Activated naive CD4-positive, alpha-beta T cell treated with anti-CD3 and anti-CD28 coated beads, Interleukin-2, amount 50 U/mL, for 24 hours (primary cell): ENCODE results near the gene ENPP7.

Experiments used
- H3K27ac Mint-ChIP-seq: one replicate; pipeline ENCODE4 v1.8.0; 2021; ENCODE audit warnings: mild to moderate bottlenecking, mixed read lengths
- H3K27me3 Mint-ChIP-seq: one replicate; pipeline ENCODE4 v1.8.0; 2021; ENCODE audit warnings: mixed read lengths
- H3K36me3 Mint-ChIP-seq: one replicate; pipeline ENCODE4 v1.8.0; 2021; ENCODE audit warnings: mixed read lengths
- H3K4me1 Mint-ChIP-seq: one replicate; pipeline ENCODE4 v1.8.0; 2021; ENCODE audit warnings: mixed read lengths
- H3K4me3 Mint-ChIP-seq: one replicate; pipeline ENCODE4 v1.8.0; 2021; ENCODE audit warnings: mild to moderate bottlenecking, mixed read lengths
- H3K9me3 Mint-ChIP-seq: one replicate; pipeline ENCODE4 v1.8.0; 2021; ENCODE audit warnings: mixed read lengths

ENPP7 gene

DNA sequence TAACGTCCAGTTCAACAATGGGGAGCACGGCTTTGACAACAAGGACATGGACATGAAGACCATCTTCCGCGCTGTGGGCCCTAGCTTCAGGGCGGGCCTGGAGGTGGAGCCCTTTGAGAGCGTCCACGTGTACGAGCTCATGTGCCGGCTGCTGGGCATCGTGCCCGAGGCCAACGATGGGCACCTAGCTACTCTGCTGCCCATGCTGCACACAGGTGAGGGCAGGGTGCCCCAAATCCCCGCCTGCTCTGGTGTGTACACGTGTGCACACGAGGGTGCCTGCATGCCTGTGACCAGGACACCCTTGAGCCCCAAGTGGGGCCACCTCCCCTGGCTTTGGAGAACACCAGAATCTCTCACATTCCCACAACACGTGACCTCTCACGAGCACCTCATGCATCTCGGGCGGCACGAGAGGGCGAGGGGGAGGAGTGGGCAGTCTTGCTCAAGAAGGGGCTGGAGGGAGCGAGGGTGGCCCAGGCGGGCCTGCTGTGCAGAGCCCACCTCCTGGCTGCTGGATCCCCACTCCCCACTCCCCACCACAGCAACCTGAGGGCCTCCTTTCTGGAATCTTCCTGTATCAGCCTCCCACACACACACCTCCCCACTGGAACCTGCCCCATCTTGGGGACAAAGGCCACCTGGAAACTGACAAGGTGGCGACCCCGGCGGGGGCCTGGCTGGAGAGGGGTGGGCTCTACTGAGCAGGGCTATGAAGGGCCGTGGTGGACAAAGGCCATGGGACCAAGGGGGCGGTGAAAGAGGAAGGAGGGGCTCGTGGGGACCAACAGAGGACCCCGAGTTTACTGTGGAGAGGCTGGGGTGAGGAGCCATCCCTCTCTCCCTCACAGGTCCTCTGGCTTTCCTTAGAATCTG lies 6.5 kb downstream of the ENPP7 start:
- Mint-ChIP-seq H3K4me1 (no peaks in the 10 kb centered on the region), H3K4me3 (no peak overlapping the region), H3K36me3 (no peaks in the 10 kb centered on the region), H3K27me3 (peaks cover 18% of the 10 kb centered on the region), H3K9me3 (no peaks in the 10 kb centered on the region), H3K27ac (no peak overlapping the region)

DNA sequence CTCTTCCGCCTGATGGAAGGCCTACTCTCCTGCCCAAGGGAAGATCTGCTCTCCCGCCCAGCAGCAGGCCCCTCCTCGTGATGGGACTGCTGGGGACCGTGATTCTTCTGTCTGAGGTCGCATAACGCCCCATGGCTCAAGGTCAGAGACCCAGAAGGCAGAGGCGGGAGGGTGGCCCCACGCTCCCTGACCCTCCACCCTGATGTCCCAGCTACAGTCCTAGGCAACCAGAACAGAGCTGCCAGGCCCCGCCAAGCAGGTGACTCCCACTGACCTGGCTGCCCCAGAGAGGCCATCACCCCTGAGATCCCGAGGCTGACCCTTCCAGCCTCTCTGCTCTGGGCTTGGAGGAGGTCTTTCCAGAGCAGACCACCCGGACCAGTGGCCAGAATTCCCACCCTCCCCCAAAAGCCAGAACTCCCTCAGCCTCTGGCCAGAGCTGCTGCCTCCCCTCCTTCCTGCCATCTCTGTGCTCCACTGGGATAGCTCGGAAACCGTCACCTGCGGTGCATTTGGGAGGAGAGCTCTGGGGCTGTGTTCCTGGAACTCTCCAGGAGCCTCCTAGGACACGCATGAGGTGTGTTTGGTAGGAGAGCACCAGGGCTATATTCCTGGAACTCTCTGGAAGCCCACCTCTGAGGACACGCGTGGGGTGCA lies 7.3 kb downstream of the ENPP7 start:
- no peaks in the 10 kb centered on the region for H3K36me3 Mint-ChIP-seq
- H3K27me3 Mint-ChIP-seq = peaks cover 18% of the 10 kb centered on the region
- no peak overlapping the region for H3K4me3 Mint-ChIP-seq
- H3K4me1 Mint-ChIP-seq = no peaks in the 10 kb centered on the region
- no peak overlapping the region for H3K27ac Mint-ChIP-seq
- H3K9me3 Mint-ChIP-seq = no peaks in the 10 kb centered on the region

DNA sequence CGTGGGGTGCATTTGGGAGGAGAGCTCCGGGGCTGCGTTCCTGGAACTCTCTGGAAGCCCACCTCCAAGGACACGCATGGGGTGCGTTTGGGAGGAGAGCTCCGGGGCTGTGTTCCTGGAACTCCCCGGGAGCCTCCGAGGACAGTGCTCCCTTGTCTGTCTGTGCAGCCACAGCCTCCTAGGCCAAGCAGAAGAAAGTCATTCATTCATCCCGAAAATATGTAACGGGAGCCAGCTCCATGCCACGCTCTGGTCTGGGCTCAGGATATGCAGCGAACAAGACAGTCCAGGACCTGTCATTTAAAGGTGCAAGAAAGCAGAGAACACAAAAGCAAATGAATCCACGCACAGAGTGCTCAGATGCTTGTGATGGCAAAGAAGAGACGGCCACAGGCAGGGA lies 7.9 kb downstream of the ENPP7 start:
- Mint-ChIP-seq H3K4me1 (no peaks in the 10 kb centered on the region), H3K4me3 (no peak overlapping the region), H3K36me3 (no peaks in the 10 kb centered on the region), H3K9me3 (no peaks in the 10 kb centered on the region), H3K27me3 (peaks cover 19% of the 10 kb centered on the region), H3K27ac (no peak overlapping the region)

DNA sequence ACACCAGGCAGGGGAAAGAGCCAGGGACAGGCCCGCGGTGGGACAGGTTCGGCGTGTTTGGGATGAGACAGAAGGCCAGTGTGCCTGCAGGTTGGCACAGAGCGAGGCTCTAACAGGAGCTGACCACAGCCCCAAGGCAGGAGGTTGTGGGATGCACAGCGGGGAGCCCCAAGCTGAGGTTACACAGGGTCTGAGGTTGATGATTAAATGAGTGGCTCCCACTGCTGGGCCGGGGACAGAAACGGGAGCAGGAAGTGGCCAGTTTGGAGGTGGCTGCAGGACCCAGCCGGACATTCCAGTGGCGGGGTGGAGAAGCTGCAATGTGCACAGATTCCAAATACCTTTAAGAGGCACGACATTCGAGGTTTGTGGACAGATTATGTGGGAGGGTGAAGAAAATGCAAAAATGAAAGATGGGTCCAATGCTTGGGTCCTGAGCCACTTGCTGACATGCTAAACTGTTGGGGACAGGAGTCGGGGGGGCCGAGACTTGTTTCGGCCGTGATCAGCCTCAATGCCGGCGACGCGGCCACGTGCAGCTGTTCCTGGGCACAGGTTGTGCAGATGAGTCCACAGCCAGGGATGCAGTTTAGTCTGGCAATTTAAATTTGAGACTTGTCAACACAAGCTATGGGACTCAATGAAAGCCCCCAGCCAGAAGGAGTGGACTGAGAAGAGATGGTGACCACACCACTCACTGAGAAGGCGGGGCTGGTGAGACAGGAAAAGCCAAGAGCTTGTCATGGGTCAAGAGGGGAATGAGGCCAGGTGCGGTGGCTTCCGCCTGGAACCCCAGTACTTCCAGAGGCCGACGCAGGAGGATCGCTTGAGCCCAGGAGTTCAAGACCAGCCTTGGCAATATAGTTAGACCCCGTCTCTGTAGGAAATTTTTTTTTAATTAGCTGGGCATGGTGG lies 8.7 kb downstream of the ENPP7 start:
- no peak overlapping the region for H3K4me3 Mint-ChIP-seq
- H3K36me3 Mint-ChIP-seq = no peaks in the 10 kb centered on the region
- no peaks in the 10 kb centered on the region for H3K4me1 Mint-ChIP-seq
- H3K27me3 Mint-ChIP-seq = peaks cover 19% of the 10 kb centered on the region
- H3K9me3 Mint-ChIP-seq = no peaks in the 10 kb centered on the region
- no peak overlapping the region for H3K27ac Mint-ChIP-seq

DNA sequence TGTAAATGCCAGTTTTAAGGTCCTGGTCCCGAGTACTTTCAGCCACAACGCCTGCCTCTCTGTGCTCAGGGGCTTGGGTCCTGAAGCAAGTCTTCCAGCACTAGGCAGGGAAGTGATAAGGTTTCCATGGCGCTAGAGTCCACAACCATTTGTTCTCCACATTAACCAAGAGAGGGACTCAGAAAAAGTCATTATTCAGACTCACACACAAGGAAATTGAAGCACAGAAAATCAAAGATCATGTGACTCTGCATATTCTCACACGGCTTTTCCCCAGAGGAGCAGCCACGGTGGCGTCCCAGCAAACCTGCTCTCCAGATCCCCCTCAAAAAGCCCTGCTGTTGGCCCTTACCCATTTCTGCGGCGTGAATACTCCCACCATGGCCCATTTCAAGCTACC lies 9.7 kb downstream of the ENPP7 start:
- peaks cover 19% of the 10 kb centered on the region for H3K27me3 Mint-ChIP-seq
- no peaks in the 10 kb centered on the region for H3K36me3 Mint-ChIP-seq
- H3K4me3 Mint-ChIP-seq = no peak overlapping the region
- no peaks in the 10 kb centered on the region for H3K9me3 Mint-ChIP-seq
- H3K4me1 Mint-ChIP-seq = peaks cover 5% of the 10 kb centered on the region
- H3K27ac Mint-ChIP-seq = peak overlapping the region; percentile 51

DNA sequence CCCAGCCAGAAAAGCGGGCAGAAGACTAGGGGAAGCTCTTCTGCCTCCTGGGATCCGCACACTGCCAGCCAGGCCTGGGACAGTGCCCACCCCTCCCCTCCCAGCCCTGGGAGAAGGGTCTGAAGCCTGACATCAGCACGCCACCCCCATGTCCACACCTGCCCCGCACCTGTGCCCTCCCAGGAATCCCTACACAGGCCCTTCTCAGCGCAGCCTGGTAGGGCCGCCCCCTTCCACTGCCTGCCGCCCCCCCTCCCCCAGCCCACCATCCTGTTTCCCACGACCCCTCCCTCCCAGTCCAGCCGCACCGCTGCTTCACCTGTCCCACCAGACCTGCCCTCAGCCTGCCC lies 10.6 kb downstream of the ENPP7 start:
- Mint-ChIP-seq H3K4me3 (no peak overlapping the region), H3K4me1 (peaks cover 12% of the 10 kb centered on the region), H3K27me3 (peaks cover 21% of the 10 kb centered on the region), H3K36me3 (no peaks in the 10 kb centered on the region), H3K9me3 (no peaks in the 10 kb centered on the region), H3K27ac (no peak overlapping the region)

DNA sequence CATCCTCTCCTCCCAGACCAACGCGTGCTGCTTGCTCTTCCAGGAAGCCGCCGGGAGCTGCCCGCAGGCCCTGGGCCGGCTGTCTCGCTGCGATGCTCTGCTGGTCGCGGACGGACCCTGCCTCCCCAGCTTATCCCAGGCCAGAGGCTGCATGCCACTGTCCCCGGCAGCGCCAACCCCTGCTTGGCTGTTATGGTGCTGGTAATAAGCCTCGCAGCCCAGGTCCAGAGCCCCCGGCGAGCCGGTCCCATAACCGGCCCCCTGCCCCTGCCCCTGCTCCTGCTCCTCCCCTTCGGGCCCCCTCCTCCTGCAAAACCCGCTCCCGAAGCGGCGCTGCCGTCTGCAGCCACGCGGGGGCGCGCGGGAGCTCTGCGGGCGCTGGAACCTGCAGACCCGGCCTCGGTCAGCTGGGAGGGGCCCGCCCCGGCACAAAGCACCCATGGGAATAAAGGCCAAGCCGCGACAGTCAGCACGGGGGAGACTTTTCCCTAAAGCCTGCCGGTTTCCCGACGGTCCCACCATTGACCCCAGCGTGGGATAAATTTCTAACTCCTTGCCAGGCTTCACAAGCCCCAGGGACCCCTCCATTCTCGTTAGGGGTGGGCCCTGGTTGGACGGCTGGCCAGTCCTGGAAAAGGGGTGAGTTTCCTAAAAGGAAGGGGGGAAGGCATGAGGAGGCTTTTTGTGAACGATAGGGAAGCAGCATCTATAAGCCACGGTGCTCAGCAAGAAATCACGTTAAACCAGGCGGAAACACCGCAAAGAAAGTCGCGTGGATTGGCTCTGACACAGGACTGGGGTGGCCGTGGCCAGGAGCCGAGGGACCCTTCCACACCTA lies 11.2 kb downstream of the ENPP7 start:
- Mint-ChIP-seq H3K27me3 (peaks cover 22% of the 10 kb centered on the region), H3K9me3 (no peaks in the 10 kb centered on the region), H3K27ac (no peak overlapping the region), H3K4me3 (no peak overlapping the region), H3K4me1 (peaks cover 15% of the 10 kb centered on the region), H3K36me3 (no peaks in the 10 kb centered on the region)

DNA sequence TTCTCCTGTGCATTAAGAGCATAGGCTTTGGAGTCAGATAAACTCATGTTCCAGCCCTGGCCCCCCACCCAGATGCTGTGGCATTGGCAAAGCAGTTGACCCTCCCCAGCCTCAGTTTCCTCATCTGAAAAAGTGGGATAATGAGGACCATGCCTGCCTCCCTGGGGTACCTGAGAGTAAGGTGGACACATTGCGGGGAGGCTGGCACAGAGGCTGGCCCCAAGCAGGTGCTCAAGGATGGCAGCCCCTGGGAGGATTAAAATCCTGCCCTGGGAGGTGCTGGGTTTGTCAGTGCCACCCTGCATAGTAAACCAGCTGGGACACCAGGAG lies 11.8 kb downstream of the ENPP7 start:
- no peaks in the 10 kb centered on the region for H3K36me3 Mint-ChIP-seq
- no peak overlapping the region for H3K4me3 Mint-ChIP-seq
- H3K27me3 Mint-ChIP-seq = peaks cover 24% of the 10 kb centered on the region
- H3K27ac Mint-ChIP-seq = no peak overlapping the region
- no peaks in the 10 kb centered on the region for H3K9me3 Mint-ChIP-seq
- H3K4me1 Mint-ChIP-seq = peaks cover 19% of the 10 kb centered on the region

DNA sequence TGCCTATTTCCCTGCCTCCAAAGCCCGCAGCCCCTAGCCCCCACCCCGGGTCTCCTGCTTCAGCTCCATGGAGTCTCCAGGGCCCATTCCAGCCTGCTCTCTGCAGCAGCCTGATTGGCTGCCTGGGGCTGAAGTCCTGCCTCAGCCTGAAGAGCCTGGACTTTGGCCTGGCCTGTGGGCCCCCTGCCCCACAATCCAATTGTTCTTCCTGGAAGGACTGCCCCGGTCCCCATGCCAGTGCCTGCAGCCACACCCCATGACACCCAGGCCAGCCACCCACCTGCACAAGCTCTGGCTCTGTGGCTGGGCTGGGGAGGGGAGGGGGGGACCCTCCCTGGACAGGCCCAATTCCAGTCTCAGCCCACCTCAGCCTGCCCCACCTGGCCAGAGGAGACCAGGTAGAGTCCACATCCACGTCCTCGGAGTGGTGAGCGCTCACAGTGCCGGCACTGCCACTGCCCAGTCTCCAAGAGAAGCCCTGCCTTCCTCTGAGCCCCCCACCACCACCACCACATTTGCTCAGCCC lies 12.3 kb downstream of the ENPP7 start:
- Mint-ChIP-seq H3K9me3 (no peaks in the 10 kb centered on the region), H3K27me3 (peaks cover 27% of the 10 kb centered on the region), H3K36me3 (no peaks in the 10 kb centered on the region), H3K27ac (no peak overlapping the region), H3K4me3 (no peak overlapping the region), H3K4me1 (peaks cover 23% of the 10 kb centered on the region)

DNA sequence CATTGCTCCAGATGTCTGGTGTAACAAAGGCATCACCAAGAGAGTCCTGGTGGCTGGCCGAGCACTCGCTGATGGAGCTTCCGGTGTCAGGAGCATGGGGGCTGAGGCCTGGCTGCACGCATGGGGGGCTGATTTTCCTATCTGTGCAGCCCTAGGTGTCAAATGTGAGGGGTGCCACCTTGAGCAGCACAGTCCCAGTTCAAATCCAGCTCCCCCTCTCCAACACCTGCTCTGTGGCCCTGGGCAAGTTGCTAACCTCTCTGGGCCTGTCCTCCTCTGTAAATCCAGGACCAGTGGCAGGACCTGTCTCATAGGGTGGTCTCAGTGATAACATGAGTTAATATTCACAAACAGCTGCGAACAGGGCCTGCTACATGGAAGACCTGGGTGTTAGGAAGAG lies 12.9 kb downstream of the ENPP7 start:
- Mint-ChIP-seq H3K4me1 (peaks cover 23% of the 10 kb centered on the region), H3K27ac (no peak overlapping the region), H3K27me3 (peaks cover 28% of the 10 kb centered on the region)

DNA sequence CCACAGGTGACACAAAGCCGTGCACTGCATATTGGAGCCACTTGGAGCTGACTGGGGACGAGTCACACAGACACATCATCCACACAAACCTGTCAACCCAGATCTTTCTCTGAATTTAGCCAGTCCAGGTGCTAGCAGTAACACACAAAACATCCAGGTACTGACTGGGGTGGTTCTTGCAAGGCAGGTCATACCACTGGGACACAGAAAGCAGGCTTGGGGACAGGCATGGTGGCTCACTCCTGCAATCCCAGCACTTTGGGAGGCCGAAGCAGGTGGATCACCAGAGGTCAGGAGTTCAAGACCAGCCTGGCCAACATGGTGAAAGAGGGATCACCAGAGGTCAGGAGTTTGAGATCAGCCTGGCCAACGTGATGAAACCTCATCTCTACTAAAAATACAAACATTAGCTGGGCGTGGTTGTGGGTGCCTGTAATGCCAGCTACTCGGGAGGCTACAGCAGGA lies 14.9 kb downstream of the ENPP7 start:
- H3K27ac Mint-ChIP-seq = peak overlapping the region; percentile 13
- H3K36me3 Mint-ChIP-seq = no peaks in the 10 kb centered on the region
- H3K4me1 Mint-ChIP-seq = peaks cover 23% of the 10 kb centered on the region
- no peak overlapping the region for H3K4me3 Mint-ChIP-seq
- H3K9me3 Mint-ChIP-seq = no peaks in the 10 kb centered on the region
- peaks cover 18% of the 10 kb centered on the region for H3K27me3 Mint-ChIP-seq

More for the DNA sequence above, 12.9 kb downstream of the ENPP7 start:
- Mint-ChIP-seq H3K9me3 (no peaks in the 10 kb centered on the region), H3K36me3 (no peaks in the 10 kb centered on the region), H3K4me3 (no peak overlapping the region)

DNA sequence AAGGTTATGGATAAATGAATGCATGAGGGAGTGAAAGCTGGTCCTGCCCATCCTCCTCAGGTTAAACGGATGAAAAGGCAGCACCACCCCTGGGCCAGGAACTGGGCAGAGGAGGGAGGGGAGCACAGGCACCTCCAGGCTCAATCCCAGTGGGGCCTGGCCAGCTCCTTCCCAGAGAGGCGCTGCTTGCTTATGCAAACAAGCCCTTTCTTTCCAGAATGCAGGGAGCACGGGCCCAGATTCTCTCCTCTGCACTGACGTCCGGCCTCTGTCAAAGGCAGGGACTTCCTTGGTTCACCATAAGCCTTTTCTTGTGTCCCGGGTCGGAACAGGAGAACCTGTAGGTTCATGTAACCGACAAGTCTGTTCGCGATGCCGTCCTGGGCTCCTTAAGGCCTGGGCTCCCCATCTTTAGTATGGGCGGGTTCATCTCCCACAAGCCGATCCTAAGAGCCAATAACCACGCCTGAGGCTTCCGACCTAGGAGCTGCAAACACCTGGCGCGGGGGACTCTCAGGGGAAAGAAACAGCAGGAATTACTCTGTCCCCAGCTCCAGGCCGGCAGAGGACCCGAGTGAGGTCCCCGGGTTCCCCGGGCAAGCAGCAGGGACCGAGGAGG lies 16.3 kb downstream of the ENPP7 start:
- H3K4me3 Mint-ChIP-seq = peak overlapping the region; percentile 52
- peaks cover 23% of the 10 kb centered on the region for H3K4me1 Mint-ChIP-seq
- no peaks in the 10 kb centered on the region for H3K9me3 Mint-ChIP-seq
- H3K27me3 Mint-ChIP-seq = peaks cover 27% of the 10 kb centered on the region
- H3K36me3 Mint-ChIP-seq = no peaks in the 10 kb centered on the region
- no peak overlapping the region for H3K27ac Mint-ChIP-seq

DNA sequence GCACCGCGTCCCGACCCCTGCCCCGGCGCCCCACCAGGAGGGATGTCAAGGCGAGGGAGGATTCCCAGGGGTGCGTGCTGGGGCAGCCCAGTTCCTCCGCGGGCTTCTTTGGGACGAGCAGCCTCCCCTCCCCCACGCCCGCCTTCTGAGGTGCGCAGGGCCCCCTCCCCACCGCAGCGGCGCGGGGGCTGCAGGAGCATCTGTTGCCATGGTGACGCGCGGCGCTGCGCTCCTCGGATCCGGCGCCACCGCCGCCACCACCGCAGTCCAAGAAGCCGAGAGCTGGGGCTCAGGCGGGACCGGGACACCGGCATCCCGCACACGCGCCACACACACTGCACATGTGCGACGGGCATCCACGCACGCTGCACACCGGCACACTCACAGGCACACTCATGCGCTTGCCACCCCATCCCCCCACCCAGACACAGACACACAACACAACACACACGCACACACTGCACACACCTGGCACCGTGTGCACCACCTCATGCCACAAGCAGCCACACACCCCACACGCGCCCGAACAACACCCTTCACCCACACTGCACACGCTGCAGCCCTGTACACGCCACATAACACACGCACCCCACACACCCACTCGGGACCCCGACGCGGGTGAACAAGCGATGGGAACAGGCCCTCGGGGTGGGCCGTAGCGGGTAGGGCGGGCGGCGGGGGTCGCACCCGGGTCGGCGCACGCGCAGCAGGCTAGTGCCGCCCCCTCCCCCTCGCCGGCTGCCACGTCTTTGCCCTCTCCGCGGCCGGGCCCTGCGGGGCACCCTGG lies 17.0 kb downstream of the ENPP7 start:
- no peak overlapping the region for H3K27ac Mint-ChIP-seq
- H3K9me3 Mint-ChIP-seq = no peaks in the 10 kb centered on the region
- H3K36me3 Mint-ChIP-seq = no peaks in the 10 kb centered on the region
- peaks cover 23% of the 10 kb centered on the region for H3K4me1 Mint-ChIP-seq
- H3K4me3 Mint-ChIP-seq = peak overlapping the region; percentile 58
- peaks cover 27% of the 10 kb centered on the region for H3K27me3 Mint-ChIP-seq
